NB4 (cell line): ENCODE measurements around the gene ZNF516.

Experiments
- DNase-seq: peaks from one replicate; pipeline ENCODE4 v3.0.0; 2010; ENCODE audit warnings: low read depth
- H3K4me3 ChIP-seq: one replicate; pipeline ENCODE4 v1.5.1; 2011; ENCODE audit warnings: mild to moderate bottlenecking, low read depth, low read length, moderate library complexity
- CTCF ChIP-seq: IDR thresholded peaks from one replicate; pipeline ENCODE4 v1.5.1; 2012; ENCODE audit warnings: low read depth, low read length
- MAX ChIP-seq: IDR thresholded peaks from 2 replicates; pipeline ENCODE4 v1.6.1; 2011; ENCODE audit warnings: low read depth, low read length
- MYC ChIP-seq: IDR thresholded peaks from 2 replicates; pipeline ENCODE4 v1.6.1; 2011; ENCODE audit warnings: low read depth, low read length
- POLR2A ChIP-seq: IDR thresholded peaks from 2 replicates; pipeline ENCODE4 v1.6.1; 2011; ENCODE audit warnings: mild to moderate bottlenecking; ENCODE audit not compliant: insufficient read length; ENCODE audit errors: extremely low read depth

ZNF516 gene

GRCh38 chr18:76323891-76324290 is 171.2 kb downstream of the ZNF516 start:
- TF ChIP-seq POLR2A: no peak
- TF ChIP-seq MYC: no peak
- no peak for TF ChIP-seq CTCF
- TF ChIP-seq MAX: no peak
- no peak for DNase-seq
- H3K4me3 ChIP-seq: no peak overlapping the region

GRCh38 chr18:76322686-76323085 is 172.4 kb downstream of the ZNF516 start:
- no peak overlapping the region for H3K4me3 ChIP-seq
- DNase-seq: no peak
- TF ChIP-seq MYC (no peak), POLR2A (no peak), CTCF (no peak), MAX (no peak)

- TF ChIP-seq CTCF: no peak
- TF ChIP-seq MAX: no peak
- no peak for TF ChIP-seq POLR2A
- no peak for TF ChIP-seq MYC
- no peak for DNase-seq
- no peak overlapping the region for H3K4me3 ChIP-seq
These were observed 175.7 kb downstream of the ZNF516 start for GRCh38 chr18:76319366-76319765.

GRCh38 chr18:76318607-76319006 is 176.4 kb downstream of the ZNF516 start:
- TF ChIP-seq MYC (no peak), CTCF (no peak), POLR2A (no peak), MAX (no peak)
- no peak overlapping the region for H3K4me3 ChIP-seq
- no peak for DNase-seq

- no peak overlapping the region for H3K4me3 ChIP-seq
- no peak for TF ChIP-seq MAX
- no peak for TF ChIP-seq CTCF
- TF ChIP-seq MYC: no peak
- no peak for TF ChIP-seq POLR2A
- no peak for DNase-seq
These were observed 177.9 kb downstream of the ZNF516 start for GRCh38 chr18:76317136-76317535.

GRCh38 chr18:76315722-76316230 is 179.3 kb downstream of the ZNF516 start:
- no peak overlapping the region for H3K4me3 ChIP-seq
- TF ChIP-seq MAX: no peak
- no peak for TF ChIP-seq POLR2A
- TF ChIP-seq MYC: no peak
- peak; percentile 21 for DNase-seq
